ENCODE data around the gene TMCC3. TPM values are rescaled to one million over a fixed set of nuclear protein-coding genes. Genes with fewer than 3 reads are reported as not detected.
"Not testable (repeated sequence)": the region's sequence is repeated elsewhere in the genome, so short reads cannot be mapped to it uniquely, and the experiment has no call there.

The TMCC3 gene
- polyA plus RNA-seq, 1 donor (not counting 4 experiments of a cell fraction or from before 2014, with no cell fraction given) = 18.9 TPM

- Histone ChIP-seq H3K27me3 (ENCODE audit: control insufficient read depth, extremely low read depth, insufficient read depth, low read length) (no peaks in the 10 kb centered on the region), H3K36me3 (ENCODE audit: control insufficient read depth in 2 of 2, extremely low read depth in 1 of 2, insufficient read depth in 2 of 2, low read length in 2 of 2) (no peaks in the 10 kb centered on the region), H3K27ac (ENCODE audit: control insufficient read depth, insufficient read depth, low read length) (no peak overlapping the region), H3K4me3 (ENCODE audit: control insufficient read depth in 2 of 3, extremely low read depth in 1 of 3, insufficient read depth in 2 of 3, low read depth in 1 of 3, low read length in 3 of 3) (no peak overlapping the region), H3K4me2 (ENCODE audit: control insufficient read depth, extremely low read depth, insufficient read depth, low read depth, low read length) (no peak overlapping the region), H3K9me1 (ENCODE audit: control insufficient read depth, extremely low read depth, insufficient read depth, low read length) (no peaks in the 10 kb centered on the region), H3K9me3 (ENCODE audit: control insufficient read depth, low read depth, low read length) (no peaks in the 10 kb centered on the region), H3K79me2 (ENCODE audit: control insufficient read depth, insufficient read depth, low read length) (peaks cover 32% of the 10 kb centered on the region), H3K4me1 (ENCODE audit: control insufficient read depth, extremely low read depth, insufficient read depth, low read length) (peaks cover 3% of the 10 kb centered on the region), H3K9ac (ENCODE audit: control insufficient read depth, extremely low read depth, insufficient read depth, low read length) (no peak overlapping the region), H4K20me1 (ENCODE audit: control insufficient read depth, extremely low read depth, insufficient read depth, low read length) (no peaks in the 10 kb centered on the region), H2AFZ (ENCODE audit: control insufficient read depth, low read length) (no peak overlapping the region)
- no peak for TF ChIP-seq EZH2 (IDR thresholded peaks at IDR 0.05; ENCODE audit: low read length)
- no peak for TF ChIP-seq CTCF (optimal IDR thresholded peaks at IDR 0.05 in 1 of 3, IDR thresholded peaks at IDR 0.05 in 1 of 3, conservative IDR thresholded peaks at IDR 0.05 in 1 of 3; ENCODE audit: extremely low read depth in 1 of 3, insufficient read depth in 2 of 3, low read length in 3 of 3)
- dilution Hi-C loops (cut with MboI; ENCODE audit: extremely low pct_ligation_motif_present, low sequenced_read_pairs) = no loop called here
- DNase-seq (ENCODE audit: low read depth, low spot score) = no peak
- no peak for FAIRE-seq
Measured at GRCh38 chr12:94602024-94602423, 48.3 kb downstream of the TMCC3 start.

- H3K4me2 ChIP-seq (ENCODE audit: control insufficient read depth, extremely low read depth, insufficient read depth, low read depth, low read length); FAIRE-seq; H3K36me3 ChIP-seq (ENCODE audit: control insufficient read depth in 2 of 2, extremely low read depth in 1 of 2, insufficient read depth in 2 of 2, low read length in 2 of 2); H3K9me3 ChIP-seq (ENCODE audit: control insufficient read depth, low read depth, low read length); H3K4me3 ChIP-seq (ENCODE audit: control insufficient read depth in 2 of 3, extremely low read depth in 1 of 3, insufficient read depth in 2 of 3, low read depth in 1 of 3, low read length in 3 of 3); H3K27me3 ChIP-seq (ENCODE audit: control insufficient read depth, extremely low read depth, insufficient read depth, low read length); H3K4me1 ChIP-seq (ENCODE audit: control insufficient read depth, extremely low read depth, insufficient read depth, low read length); H3K9ac ChIP-seq (ENCODE audit: control insufficient read depth, extremely low read depth, insufficient read depth, low read length); H3K9me1 ChIP-seq (ENCODE audit: control insufficient read depth, extremely low read depth, insufficient read depth, low read length); DNase-seq (ENCODE audit: low read depth, low spot score); H2AFZ ChIP-seq (ENCODE audit: control insufficient read depth, low read length); H3K27ac ChIP-seq (ENCODE audit: control insufficient read depth, insufficient read depth, low read length); H4K20me1 ChIP-seq (ENCODE audit: control insufficient read depth, extremely low read depth, insufficient read depth, low read length); dilution Hi-C loops (cut with MboI; ENCODE audit: extremely low pct_ligation_motif_present, low sequenced_read_pairs): not testable (repeated sequence)
- peaks cover 28% of the 10 kb centered on the region for H3K79me2 ChIP-seq (ENCODE audit: control insufficient read depth, insufficient read depth, low read length)
Measured at GRCh38 chr12:94601307-94601706, 49.0 kb downstream of the TMCC3 start.

- dilution Hi-C loops (cut with MboI; ENCODE audit: extremely low pct_ligation_motif_present, low sequenced_read_pairs) = no loop called here
- Histone ChIP-seq H3K9me1 (ENCODE audit: control insufficient read depth, extremely low read depth, insufficient read depth, low read length) (no peaks in the 10 kb centered on the region), H3K27ac (ENCODE audit: control insufficient read depth, insufficient read depth, low read length) (no peak overlapping the region), H3K27me3 (ENCODE audit: control insufficient read depth, extremely low read depth, insufficient read depth, low read length) (no peaks in the 10 kb centered on the region), H3K79me2 (ENCODE audit: control insufficient read depth, insufficient read depth, low read length) (peaks cover 24% of the 10 kb centered on the region), H3K4me2 (ENCODE audit: control insufficient read depth, extremely low read depth, insufficient read depth, low read depth, low read length) (no peak overlapping the region), H3K9ac (ENCODE audit: control insufficient read depth, extremely low read depth, insufficient read depth, low read length) (no peak overlapping the region), H2AFZ (ENCODE audit: control insufficient read depth, low read length) (no peak overlapping the region), H4K20me1 (ENCODE audit: control insufficient read depth, extremely low read depth, insufficient read depth, low read length) (no peaks in the 10 kb centered on the region), H3K9me3 (ENCODE audit: control insufficient read depth, low read depth, low read length) (no peaks in the 10 kb centered on the region), H3K4me1 (ENCODE audit: control insufficient read depth, extremely low read depth, insufficient read depth, low read length) (peaks cover 28% of the 10 kb centered on the region), H3K36me3 (ENCODE audit: control insufficient read depth in 2 of 2, extremely low read depth in 1 of 2, insufficient read depth in 2 of 2, low read length in 2 of 2) (no peaks in the 10 kb centered on the region), H3K4me3 (ENCODE audit: control insufficient read depth in 2 of 3, extremely low read depth in 1 of 3, insufficient read depth in 2 of 3, low read depth in 1 of 3, low read length in 3 of 3) (no peak overlapping the region)
- DNase-seq (ENCODE audit: low read depth, low spot score) = no peak
- TF ChIP-seq EZH2 (IDR thresholded peaks at IDR 0.05; ENCODE audit: low read length) (no peak), CTCF (optimal IDR thresholded peaks at IDR 0.05 in 1 of 3, IDR thresholded peaks at IDR 0.05 in 1 of 3, conservative IDR thresholded peaks at IDR 0.05 in 1 of 3; ENCODE audit: extremely low read depth in 1 of 3, insufficient read depth in 2 of 3, low read length in 3 of 3) (no peak)
- FAIRE-seq = no peak
Measured at GRCh38 chr12:94599189-94599588, 51.2 kb downstream of the TMCC3 start.

All from keratinocyte (primary cell).